ENCODE data around the gene C16orf87.

DNA sequence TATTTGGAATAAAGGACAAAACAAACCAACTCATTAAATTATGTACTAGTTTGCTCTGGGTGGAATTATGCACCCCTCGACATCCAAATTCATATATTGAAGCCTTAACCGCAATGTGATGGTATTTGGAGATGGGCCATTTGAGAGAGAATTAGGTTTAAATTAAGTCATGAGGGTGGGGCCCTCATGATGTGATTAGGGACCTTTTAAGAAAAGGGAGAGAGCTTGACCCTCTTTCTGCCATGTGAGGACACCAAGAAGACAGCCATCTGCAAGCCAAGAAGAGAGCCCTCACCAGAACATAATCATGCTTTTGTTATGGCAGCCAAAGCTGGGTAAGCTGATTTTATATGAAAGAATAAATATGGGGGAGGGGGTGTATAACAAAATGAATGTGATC lies 2.0 kb downstream of the C16orf87 start:
- TF ChIP-seq, protein P1, sequence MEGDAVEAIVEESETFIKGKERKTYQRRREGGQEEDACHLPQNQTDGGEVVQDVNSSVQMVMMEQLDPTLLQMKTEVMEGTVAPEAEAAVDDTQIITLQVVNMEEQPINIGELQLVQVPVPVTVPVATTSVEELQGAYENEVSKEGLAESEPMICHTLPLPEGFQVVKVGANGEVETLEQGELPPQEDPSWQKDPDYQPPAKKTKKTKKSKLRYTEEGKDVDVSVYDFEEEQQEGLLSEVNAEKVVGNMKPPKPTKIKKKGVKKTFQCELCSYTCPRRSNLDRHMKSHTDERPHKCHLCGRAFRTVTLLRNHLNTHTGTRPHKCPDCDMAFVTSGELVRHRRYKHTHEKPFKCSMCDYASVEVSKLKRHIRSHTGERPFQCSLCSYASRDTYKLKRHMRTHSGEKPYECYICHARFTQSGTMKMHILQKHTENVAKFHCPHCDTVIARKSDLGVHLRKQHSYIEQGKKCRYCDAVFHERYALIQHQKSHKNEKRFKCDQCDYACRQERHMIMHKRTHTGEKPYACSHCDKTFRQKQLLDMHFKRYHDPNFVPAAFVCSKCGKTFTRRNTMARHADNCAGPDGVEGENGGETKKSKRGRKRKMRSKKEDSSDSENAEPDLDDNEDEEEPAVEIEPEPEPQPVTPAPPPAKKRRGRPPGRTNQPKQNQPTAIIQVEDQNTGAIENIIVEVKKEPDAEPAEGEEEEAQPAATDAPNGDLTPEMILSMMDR (IDR thresholded peaks at IDR 0.05; ENCODE audit: poor library complexity, severe bottlenecking) = no peak
- TF ChIP-seq, protein P2, sequence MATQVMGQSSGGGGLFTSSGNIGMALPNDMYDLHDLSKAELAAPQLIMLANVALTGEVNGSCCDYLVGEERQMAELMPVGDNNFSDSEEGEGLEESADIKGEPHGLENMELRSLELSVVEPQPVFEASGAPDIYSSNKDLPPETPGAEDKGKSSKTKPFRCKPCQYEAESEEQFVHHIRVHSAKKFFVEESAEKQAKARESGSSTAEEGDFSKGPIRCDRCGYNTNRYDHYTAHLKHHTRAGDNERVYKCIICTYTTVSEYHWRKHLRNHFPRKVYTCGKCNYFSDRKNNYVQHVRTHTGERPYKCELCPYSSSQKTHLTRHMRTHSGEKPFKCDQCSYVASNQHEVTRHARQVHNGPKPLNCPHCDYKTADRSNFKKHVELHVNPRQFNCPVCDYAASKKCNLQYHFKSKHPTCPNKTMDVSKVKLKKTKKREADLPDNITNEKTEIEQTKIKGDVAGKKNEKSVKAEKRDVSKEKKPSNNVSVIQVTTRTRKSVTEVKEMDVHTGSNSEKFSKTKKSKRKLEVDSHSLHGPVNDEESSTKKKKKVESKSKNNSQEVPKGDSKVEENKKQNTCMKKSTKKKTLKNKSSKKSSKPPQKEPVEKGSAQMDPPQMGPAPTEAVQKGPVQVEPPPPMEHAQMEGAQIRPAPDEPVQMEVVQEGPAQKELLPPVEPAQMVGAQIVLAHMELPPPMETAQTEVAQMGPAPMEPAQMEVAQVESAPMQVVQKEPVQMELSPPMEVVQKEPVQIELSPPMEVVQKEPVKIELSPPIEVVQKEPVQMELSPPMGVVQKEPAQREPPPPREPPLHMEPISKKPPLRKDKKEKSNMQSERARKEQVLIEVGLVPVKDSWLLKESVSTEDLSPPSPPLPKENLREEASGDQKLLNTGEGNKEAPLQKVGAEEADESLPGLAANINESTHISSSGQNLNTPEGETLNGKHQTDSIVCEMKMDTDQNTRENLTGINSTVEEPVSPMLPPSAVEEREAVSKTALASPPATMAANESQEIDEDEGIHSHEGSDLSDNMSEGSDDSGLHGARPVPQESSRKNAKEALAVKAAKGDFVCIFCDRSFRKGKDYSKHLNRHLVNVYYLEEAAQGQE (IDR thresholded peaks at IDR 0.05; ENCODE audit: borderline replicate concordance) = no peak
- TF ChIP-seq EP300 (conservative IDR thresholded peaks at IDR 0.05; ENCODE audit: poor library complexity, severe bottlenecking) (no peak), POLR2AphosphoS5 (IDR thresholded peaks at IDR 0.05) (no peak), SMC3 (conservative IDR thresholded peaks at IDR 0.05; ENCODE audit: poor library complexity) (no peak), RAD21 (conservative IDR thresholded peaks at IDR 0.05) (no peak), EZH2 (IDR thresholded peaks at IDR 0.05; ENCODE audit: borderline replicate concordance, insufficient read depth, low read length, poor library complexity, severe bottlenecking) (no peak), TAF1 (IDR thresholded peaks at IDR 0.05; ENCODE audit: low read depth) (no peak), MXI1 (conservative IDR thresholded peaks at IDR 0.05; ENCODE audit: poor library complexity, severe bottlenecking) (no peak)

Measured in neural cell (in vitro differentiated cells).